Measurements from ENCODE around the gene GAL3ST2.
"Not testable (repeated sequence)": the region's sequence is repeated elsewhere in the genome, so short reads cannot be mapped to it uniquely, and the experiment has no call there.

The GAL3ST2 gene

GRCh38 chr2:241767464-241768250 is 9.0 kb upstream of the GAL3ST2 start:
- in situ Hi-C loops (cut with MboI; ENCODE audit: low sequenced_read_pairs), result no loop called here

GRCh38 chr2:241768251-241768711 is 8.3 kb upstream of the GAL3ST2 start:
- in situ Hi-C loops (cut with MboI; ENCODE audit: low sequenced_read_pairs), result no loop called here

GRCh38 chr2:241768850-241769249 is 7.8 kb upstream of the GAL3ST2 start:
- in situ Hi-C loops (cut with MboI; ENCODE audit: low sequenced_read_pairs), result no loop called here

GRCh38 chr2:241769819-241770184 is 6.8 kb upstream of the GAL3ST2 start:
- in situ Hi-C loops (cut with MboI; ENCODE audit: low sequenced_read_pairs), result no loop called here

GRCh38 chr2:241770185-241770935 is 6.3 kb upstream of the GAL3ST2 start:
- in situ Hi-C loops (cut with MboI; ENCODE audit: low sequenced_read_pairs), result no loop called here

GRCh38 chr2:241770936-241771285 is 5.7 kb upstream of the GAL3ST2 start:
- in situ Hi-C loops (cut with MboI; ENCODE audit: low sequenced_read_pairs), result no loop called here

GRCh38 chr2:241771286-241772062 is 5.1 kb upstream of the GAL3ST2 start:
- in situ Hi-C loops (cut with MboI; ENCODE audit: low sequenced_read_pairs), result no loop called here

- in situ Hi-C loops (cut with MboI; ENCODE audit: low sequenced_read_pairs), result no loop called here
These were observed 4.5 kb upstream of the GAL3ST2 start for GRCh38 chr2:241772063-241772499.

GRCh38 chr2:241773511-241774418 is 2.9 kb upstream of the GAL3ST2 start:
- in situ Hi-C loops (cut with MboI; ENCODE audit: low sequenced_read_pairs), result no loop called here

- in situ Hi-C loops (cut with MboI; ENCODE audit: low sequenced_read_pairs), result no loop called here
These were observed 2.0 kb upstream of the GAL3ST2 start for GRCh38 chr2:241774419-241775222.

- in situ Hi-C loops (cut with MboI; ENCODE audit: low sequenced_read_pairs), result no loop called here
These were observed 1.1 kb upstream of the GAL3ST2 start for GRCh38 chr2:241775223-241776177.

GRCh38 chr2:241777170-241777685 is 606 bp downstream of the GAL3ST2 start:
- in situ Hi-C loops (cut with MboI; ENCODE audit: low sequenced_read_pairs), result no loop called here

- in situ Hi-C loops (cut with MboI; ENCODE audit: low sequenced_read_pairs), result no loop called here
These were observed 1.3 kb downstream of the GAL3ST2 start for GRCh38 chr2:241777686-241778627.

- in situ Hi-C loops (cut with MboI; ENCODE audit: low sequenced_read_pairs), result no loop called here
These were observed 4.4 kb downstream of the GAL3ST2 start for GRCh38 chr2:241780939-241781569.

GRCh38 chr2:241782053-241782452 is 5.4 kb downstream of the GAL3ST2 start:
- in situ Hi-C loops (cut with MboI; ENCODE audit: low sequenced_read_pairs), result not testable (repeated sequence)

GRCh38 chr2:241788135-241788534 is 11.5 kb downstream of the GAL3ST2 start:
- in situ Hi-C loops (cut with MboI; ENCODE audit: low sequenced_read_pairs), result no loop called here

GRCh38 chr2:241788572-241788971 is 11.9 kb downstream of the GAL3ST2 start:
- in situ Hi-C loops (cut with MboI; ENCODE audit: low sequenced_read_pairs), result no loop called here
